Naive thymus-derived CD4-positive, alpha-beta T cell (primary cell): ENCODE measurements around the gene ZBTB17. TPM values are rescaled to one million over a fixed set of nuclear protein-coding genes. Genes with fewer than 3 reads are reported as not detected.
A peak's percentile ranks its signal among the peaks of the same experiment; 100 is the strongest.
"Not testable (repeated sequence)": the region's sequence is repeated elsewhere in the genome, so short reads cannot be mapped to it uniquely, and the experiment has no call there.

Experiments used
- ATAC-seq: fragments of 150-1000 bp; cut with Tn5 transposase; 2 replicates; pipeline ENCODE4 v1.10.0; 2021; ENCODE audit warnings: mild to moderate bottlenecking, moderate library complexity
- CTCF ChIA-PET: fragments of 350-600 bp; sonication (Branson Sonifier 250); formaldehyde crosslinking; loops from one replicate; lab custom pipeline; 2021; ENCODE audit warnings: antibody characterized with exemption; lab: Charles Lee
- POLR2A ChIA-PET: fragments of 350-600 bp; sonication (Branson Sonifier 250); formaldehyde crosslinking; loops from one replicate; lab custom pipeline; 2021; ENCODE audit warnings: antibody characterized with exemption, inconsistent platforms; lab: Charles Lee
- DNase-seq, 9 donors: peaks; one replicate each; pipeline versions ENCODE4 v3.0.0 to v3.0.0-alpha.2; 2020 to 2022; ENCODE audit warnings: mixed read lengths in 1 of 9
- H3K27ac ChIP-seq: one replicate; pipeline ENCODE4 v1.7.0; 2013; ENCODE audit warnings: mild to moderate bottlenecking, low read depth, low read length, moderate library complexity
- H3K27me3 ChIP-seq, 2 donors: one replicate each; pipeline ENCODE4 v1.7.0; 2013; ENCODE audit warnings: low read length in 2 of 2, mild to moderate bottlenecking in 2 of 2, moderate library complexity in 2 of 2; ENCODE audit not compliant: control insufficient read depth in 2 of 2, insufficient read depth in 2 of 2
- H3K36me3 ChIP-seq, 3 experiments: 1 replicate in 2 of 3; 2 replicates in 1 of 3; pipeline ENCODE4 v1.7.0; 2013; ENCODE audit warnings: low read length in 3 of 3, mild to moderate bottlenecking in 3 of 3, moderate library complexity in 1 of 3; ENCODE audit not compliant: insufficient read depth in 3 of 3, control insufficient read depth in 2 of 3
- H3K4me1 ChIP-seq, 2 donors: one replicate each; pipeline ENCODE4 v1.7.0; 2013; ENCODE audit warnings: low read length in 2 of 2, mild to moderate bottlenecking in 2 of 2, moderate library complexity in 1 of 2; ENCODE audit not compliant: control insufficient read depth in 2 of 2, insufficient read depth in 2 of 2
- H3K4me3 ChIP-seq: 2 replicates; pipeline ENCODE4 v1.7.0; 2013; ENCODE audit warnings: mild to moderate bottlenecking, low read length
- H3K9me3 ChIP-seq, 3 experiments: 1 replicate in 2 of 3; 2 replicates in 1 of 3; pipeline ENCODE4 v1.7.0; 2013; ENCODE audit warnings: low read length in 3 of 3; ENCODE audit not compliant: control insufficient read depth in 2 of 3
- H3K27ac Mint-ChIP-seq, 9 donors: one replicate each; pipeline ENCODE4 v1.8.0; 2020 to 2022; ENCODE audit warnings: mixed read lengths in 9 of 9, mild to moderate bottlenecking in 8 of 9, moderate library complexity in 5 of 9, inconsistent platforms in 2 of 9
- H3K27me3 Mint-ChIP-seq, 5 donors: one replicate each; pipeline ENCODE4 v1.8.0; 2021 to 2022; ENCODE audit warnings: mixed read lengths in 5 of 5, mild to moderate bottlenecking in 1 of 5
- H3K36me3 Mint-ChIP-seq, 5 donors: one replicate each; pipeline ENCODE4 v1.8.0; 2020 to 2022; ENCODE audit warnings: mixed read lengths in 5 of 5, mild to moderate bottlenecking in 3 of 5, inconsistent platforms in 1 of 5
- H3K4me1 Mint-ChIP-seq, 7 donors: one replicate each; pipeline ENCODE4 v1.8.0; 2020 to 2022; ENCODE audit warnings: mixed read lengths in 7 of 7, mild to moderate bottlenecking in 3 of 7, inconsistent platforms in 1 of 7
- H3K4me3 Mint-ChIP-seq, 10 donors: one replicate each; pipeline ENCODE4 v1.8.0; 2020 to 2022; ENCODE audit warnings: mild to moderate bottlenecking in 10 of 10, mixed read lengths in 10 of 10, moderate library complexity in 6 of 10, inconsistent platforms in 2 of 10
- H3K9me3 Mint-ChIP-seq, 11 donors: one replicate each; pipeline ENCODE4 v1.8.0; 2020 to 2022; ENCODE audit warnings: mixed read lengths in 11 of 11, mild to moderate bottlenecking in 4 of 11, inconsistent platforms in 1 of 11, moderate library complexity in 1 of 11
- intact Hi-C, 2 donors: fragments of 100-400 bp; cut with micrococcal nuclease; formaldehyde crosslinking; loops; one replicate each; pipeline ENCODE4 v1.15.1; 2023
- polyA plus RNA-seq, 2 donors: library from polyadenylated mRNA; unstranded; fragments of 300-500 nt; fragmentation: Illumina TruSeq; gene quantifications; one replicate each; pipeline ENCODE4 v1.2.3, GENCODE V29; 2021
- total RNA-seq, 6 experiments: library from RNA in 5 of 6; stranded (reverse) in 5 of 6; gene quantifications; 1 replicate in 5 of 6; 2 replicates in 1 of 6; pipeline ENCODE4 v1.2.3 and lab custom pipeline; 2021 to 2026

ZBTB17 gene
- total and polyA plus RNA-seq, 7 experiments from 2014 or later = 11.2 to 85.1 (median 63.5) TPM

- H3K4me3 Mint-ChIP-seq = no peak overlapping the region
- intact Hi-C loops = no loop called here
- no peaks in the 10 kb centered on the region for H3K27me3 Mint-ChIP-seq
- H3K27ac Mint-ChIP-seq = peak overlapping the region in 2 of 9 donors; percentile 12 to 31
- H3K36me3 Mint-ChIP-seq = peaks cover 24 to 75% (median 33%) of the 10 kb centered on the region in 5 donors
- CTCF ChIA-PET = no interaction called here
- Histone ChIP-seq H3K27me3 (no peaks in the 10 kb centered on the region), H3K4me3 (no peak overlapping the region), H3K27ac (no peak overlapping the region), H3K36me3 (peaks cover 7 to 94% (median 20%) of the 10 kb centered on the region in 3 experiments), H3K4me1 (no peaks in the 10 kb centered on the region), H3K9me3 (no peaks in the 10 kb centered on the region)
- DNase-seq (no peak), ATAC-seq (no peak)
- peaks cover 0 to 2% (median 0%) of the 10 kb centered on the region in 11 donors for H3K9me3 Mint-ChIP-seq
- peaks cover 0 to 6% (median 0%) of the 10 kb centered on the region in 7 donors for H3K4me1 Mint-ChIP-seq
- POLR2A ChIA-PET = interaction anchor here (0.5 to 1.0 kb wide), 2 partner anchors 9 to 1381 kb away, joined by 3 to 4 read pairs; no protein-coding TSS in a partner anchor
These were observed 44.0 kb downstream of the ZBTB17 start for GRCh38 chr1:15931884-15932283.

GRCh38 chr1:15931401-15931800, 44.5 kb downstream of the ZBTB17 start:
- peaks cover 0 to 6% (median 0%) of the 10 kb centered on the region in 7 donors for H3K4me1 Mint-ChIP-seq
- peaks cover 0 to 2% (median 0%) of the 10 kb centered on the region in 11 donors for H3K9me3 Mint-ChIP-seq
- no peak for DNase-seq
- Histone ChIP-seq H3K27me3 (no peaks in the 10 kb centered on the region), H3K36me3 (peaks cover 7 to 93% (median 20%) of the 10 kb centered on the region in 3 experiments), H3K9me3 (no peaks in the 10 kb centered on the region), H3K4me3 (no peak overlapping the region), H3K27ac (no peak overlapping the region), H3K4me1 (no peaks in the 10 kb centered on the region)
- POLR2A ChIA-PET = interaction anchor here (1.0 kb wide), 1 partner anchor 8 kb away, joined by 3 read pairs; no protein-coding TSS in a partner anchor
- ATAC-seq = no peak
- no peak overlapping the region for H3K4me3 Mint-ChIP-seq
- H3K27me3 Mint-ChIP-seq = no peaks in the 10 kb centered on the region
- intact Hi-C loops = no loop called here
- H3K36me3 Mint-ChIP-seq = peaks cover 23 to 75% (median 33%) of the 10 kb centered on the region in 5 donors
- peak overlapping the region in 4 of 9 donors; percentile 21 to 75 (median 44) for H3K27ac Mint-ChIP-seq
- CTCF ChIA-PET = no interaction called here

- Mint-ChIP-seq H3K27me3 (no peaks in the 10 kb centered on the region), H3K4me3 (no peak overlapping the region), H3K9me3 (no peaks in the 10 kb centered on the region), H3K4me1 (peaks cover 0 to 6% (median 0%) of the 10 kb centered on the region in 7 donors), H3K27ac (peak overlapping the region in 6 of 9 donors; percentile 12 to 63 (median 42)), H3K36me3 (peaks cover 18 to 61% (median 29%) of the 10 kb centered on the region in 5 donors)
- ChIA-PET CTCF (no interaction called here), POLR2A (interaction anchor here (1.0 kb wide), 1 partner anchor 80 kb away, joined by 4 read pairs; no protein-coding TSS in a partner anchor)
- Histone ChIP-seq H3K27ac (no peak overlapping the region), H3K27me3 (no peaks in the 10 kb centered on the region), H3K4me3 (no peak overlapping the region), H3K36me3 (peaks cover 14 to 90% (median 14%) of the 10 kb centered on the region in 3 experiments), H3K4me1 (no peaks in the 10 kb centered on the region), H3K9me3 (no peaks in the 10 kb centered on the region)
- DNase-seq (no peak), ATAC-seq (no peak)
- intact Hi-C loops = no loop called here
These were observed 46.6 kb downstream of the ZBTB17 start for GRCh38 chr1:15928971-15929965.

GRCh38 chr1:15926448-15926847, 49.5 kb downstream of the ZBTB17 start:
- ATAC-seq, H3K9me3 Mint-ChIP-seq, H3K27ac ChIP-seq, intact Hi-C loops, H3K27me3 ChIP-seq, H3K4me1 Mint-ChIP-seq, H3K4me1 ChIP-seq, DNase-seq, H3K4me3 ChIP-seq, H3K4me3 Mint-ChIP-seq, H3K9me3 ChIP-seq, H3K27me3 Mint-ChIP-seq: not testable (repeated sequence)
- peaks cover 27 to 88% (median 27%) of the 10 kb centered on the region in 3 experiments for H3K36me3 ChIP-seq
- Mint-ChIP-seq H3K36me3 (peaks cover 25 to 51% (median 33%) of the 10 kb centered on the region in 5 donors), H3K27ac (peak overlapping the region in 1 of 9 donors; percentile 75)
- POLR2A ChIA-PET = interaction anchor here (0.5 to 1.2 kb wide), 2 partner anchors 10 to 93 kb away, joined by 4 read pairs; no protein-coding TSS in a partner anchor
- CTCF ChIA-PET = interaction anchor here (0.6 to 2.6 kb wide), 3 partner anchors 78 to 111 kb away, joined by 3 to 10 read pairs (median 3); no protein-coding TSS in a partner anchor

GRCh38 chr1:15923241-15923640, 52.7 kb downstream of the ZBTB17 start:
- H3K4me1 ChIP-seq = peaks cover 4 to 9% of the 10 kb centered on the region in 2 donors
- H3K4me3 Mint-ChIP-seq = no peak overlapping the region
- no peak for DNase-seq
- H3K4me1 Mint-ChIP-seq = peaks cover 0 to 15% (median 13%) of the 10 kb centered on the region in 7 donors
- CTCF ChIA-PET = interaction anchor here (1.9 kb wide), 1 partner anchor 108 kb away, joined by 8 read pairs; no protein-coding TSS in a partner anchor
- H3K27me3 Mint-ChIP-seq = no peaks in the 10 kb centered on the region
- peak overlapping the region in 1 of 9 donors; percentile 59 for H3K27ac Mint-ChIP-seq
- POLR2A ChIA-PET = interaction anchor here (1.3 kb wide), 2 partner anchors 8 to 89 kb away, joined by 3 read pairs; no protein-coding TSS in a partner anchor
- peaks cover 28 to 75% (median 31%) of the 10 kb centered on the region in 3 experiments for H3K36me3 ChIP-seq
- intact Hi-C loops = no loop called here
- no peak overlapping the region for H3K4me3 ChIP-seq
- peaks cover 4 to 35% (median 22%) of the 10 kb centered on the region in 5 donors for H3K36me3 Mint-ChIP-seq
- no peaks in the 10 kb centered on the region for H3K9me3 ChIP-seq
- ATAC-seq = no peak
- H3K27me3 ChIP-seq = no peaks in the 10 kb centered on the region
- H3K9me3 Mint-ChIP-seq = no peaks in the 10 kb centered on the region
- H3K27ac ChIP-seq = no peak overlapping the region
